Measurements from ENCODE around the gene MTUS2.

The MTUS2 gene

DNA sequence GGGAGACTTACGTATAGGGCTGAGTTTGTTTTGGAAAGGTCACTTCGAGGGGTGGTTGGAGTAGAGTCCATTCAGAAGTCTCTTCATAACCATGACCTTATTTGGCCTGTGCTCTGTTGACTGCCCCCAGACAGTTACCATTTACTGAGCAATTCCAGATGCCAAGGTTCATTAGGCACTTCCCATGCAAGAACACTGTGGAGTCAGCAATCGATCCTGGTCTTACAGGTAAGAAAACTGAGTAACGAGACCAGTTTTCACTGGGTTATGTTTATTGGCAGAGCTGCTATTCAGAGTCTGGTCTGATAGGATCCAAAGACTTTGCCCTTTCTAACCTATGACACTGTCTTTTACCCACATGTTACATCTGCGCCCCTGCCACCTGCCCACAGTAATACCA, 134.7 kb downstream of the MTUS2 start:
- DNase-seq (ENCODE audit: low spot score): no peak

DNA sequence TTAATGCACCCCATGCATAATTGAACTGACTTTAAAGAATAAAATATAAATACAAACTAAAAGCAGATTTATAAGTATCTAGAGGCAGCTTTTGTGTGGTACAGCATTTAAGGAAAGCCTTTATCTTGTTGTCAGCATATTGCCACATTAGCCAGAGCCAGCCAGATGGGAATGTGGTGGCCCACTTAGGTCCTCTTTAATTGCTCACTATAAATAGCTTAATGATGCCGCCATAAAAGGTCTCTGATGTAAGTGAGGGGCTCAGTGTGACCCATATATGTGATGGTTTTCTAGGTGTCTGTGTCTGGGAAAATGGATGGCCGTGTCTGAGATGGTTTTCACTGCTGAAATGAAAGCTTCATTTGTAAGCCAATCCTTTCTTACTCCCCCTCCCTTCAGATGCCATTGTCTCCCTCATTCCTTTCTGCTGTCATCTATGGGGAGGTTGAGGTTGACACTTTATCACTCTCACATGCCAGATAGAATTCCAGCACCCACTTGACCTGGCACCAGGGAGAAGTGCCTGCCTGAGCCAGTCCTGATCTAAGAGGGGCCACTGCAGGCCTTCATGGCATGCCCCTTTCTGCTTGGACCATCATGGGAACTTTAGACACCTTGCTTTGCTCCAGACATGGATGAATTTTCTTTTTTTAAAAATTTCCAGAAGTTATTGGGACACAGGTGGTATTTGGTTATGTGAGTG, 135.3 kb downstream of the MTUS2 start:
- DNase-seq (ENCODE audit: low spot score): no peak

More for the DNA sequence above, 134.7 kb downstream of the MTUS2 start:
- TF ChIP-seq, protein P1, sequence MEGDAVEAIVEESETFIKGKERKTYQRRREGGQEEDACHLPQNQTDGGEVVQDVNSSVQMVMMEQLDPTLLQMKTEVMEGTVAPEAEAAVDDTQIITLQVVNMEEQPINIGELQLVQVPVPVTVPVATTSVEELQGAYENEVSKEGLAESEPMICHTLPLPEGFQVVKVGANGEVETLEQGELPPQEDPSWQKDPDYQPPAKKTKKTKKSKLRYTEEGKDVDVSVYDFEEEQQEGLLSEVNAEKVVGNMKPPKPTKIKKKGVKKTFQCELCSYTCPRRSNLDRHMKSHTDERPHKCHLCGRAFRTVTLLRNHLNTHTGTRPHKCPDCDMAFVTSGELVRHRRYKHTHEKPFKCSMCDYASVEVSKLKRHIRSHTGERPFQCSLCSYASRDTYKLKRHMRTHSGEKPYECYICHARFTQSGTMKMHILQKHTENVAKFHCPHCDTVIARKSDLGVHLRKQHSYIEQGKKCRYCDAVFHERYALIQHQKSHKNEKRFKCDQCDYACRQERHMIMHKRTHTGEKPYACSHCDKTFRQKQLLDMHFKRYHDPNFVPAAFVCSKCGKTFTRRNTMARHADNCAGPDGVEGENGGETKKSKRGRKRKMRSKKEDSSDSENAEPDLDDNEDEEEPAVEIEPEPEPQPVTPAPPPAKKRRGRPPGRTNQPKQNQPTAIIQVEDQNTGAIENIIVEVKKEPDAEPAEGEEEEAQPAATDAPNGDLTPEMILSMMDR (IDR thresholded peaks at IDR 0.05; ENCODE audit: extremely low read depth, missing control alignments): no peak

DNA sequence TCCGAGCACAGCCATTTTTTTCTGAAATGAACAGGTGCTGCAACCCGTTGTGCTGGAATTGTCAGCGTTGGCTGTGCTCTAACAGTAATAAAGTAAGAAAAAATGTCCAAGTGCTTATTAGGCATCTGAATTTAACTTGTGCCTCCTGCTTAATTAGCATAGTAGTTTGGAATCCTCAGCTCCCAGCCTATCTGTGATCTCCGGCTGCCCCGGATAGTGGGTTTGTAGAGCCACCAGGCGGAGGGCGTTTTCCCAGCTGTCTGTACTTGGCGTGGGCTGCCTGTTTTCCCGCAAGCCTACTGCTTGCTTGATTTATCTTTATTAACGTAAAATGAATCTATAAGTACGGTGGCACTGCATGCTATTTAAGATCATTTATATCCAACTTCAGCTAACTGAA, 137.9 kb downstream of the MTUS2 start:
- TF ChIP-seq, protein P1 (IDR thresholded peaks at IDR 0.05; ENCODE audit: extremely low read depth, missing control alignments): no peak
- no peak for DNase-seq (ENCODE audit: low spot score)

More for the DNA sequence above, 135.3 kb downstream of the MTUS2 start:
- TF ChIP-seq, protein P1 (IDR thresholded peaks at IDR 0.05; ENCODE audit: extremely low read depth, missing control alignments): no peak

DNA sequence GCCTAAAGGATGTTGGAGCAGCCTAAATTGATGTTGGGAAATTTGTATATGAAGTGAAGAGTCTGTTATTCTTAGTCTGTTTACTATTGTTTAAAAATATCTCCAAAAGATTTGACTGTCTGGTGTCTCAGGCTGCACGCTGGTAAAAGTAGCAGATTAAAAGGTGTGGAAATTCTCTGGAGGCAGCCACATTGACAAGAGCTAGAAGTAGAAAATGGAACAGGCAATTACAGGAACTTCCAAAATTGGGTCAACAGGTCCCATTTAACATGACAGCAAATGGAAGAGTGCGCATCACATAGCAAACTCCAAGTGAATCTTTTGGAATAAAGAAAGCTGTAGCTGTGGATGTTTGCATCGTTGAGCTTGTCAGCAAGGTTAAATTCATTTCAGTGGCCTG, 138.3 kb downstream of the MTUS2 start:
- TF ChIP-seq, protein P1 (IDR thresholded peaks at IDR 0.05; ENCODE audit: extremely low read depth, missing control alignments): no peak
- DNase-seq (ENCODE audit: low spot score): no peak

DNA sequence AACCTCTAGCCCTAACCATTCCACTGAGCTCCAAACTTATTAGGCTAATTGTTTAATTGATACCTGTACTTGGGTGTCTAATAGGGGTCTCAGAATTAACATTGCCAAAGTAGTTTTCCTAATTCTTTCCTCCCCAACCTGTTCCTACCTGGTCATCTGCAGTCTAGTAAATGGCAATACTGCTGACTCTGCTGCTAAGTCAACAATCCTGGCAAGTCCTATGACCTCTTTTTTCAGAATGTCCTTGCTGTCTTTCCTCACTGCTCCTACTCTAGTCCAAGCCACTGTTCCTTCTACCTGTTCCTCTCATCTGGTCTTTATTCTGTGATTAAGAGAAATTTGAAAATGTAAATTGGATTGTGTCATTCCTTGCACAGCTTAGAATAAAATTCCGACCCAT, 143.9 kb downstream of the MTUS2 start:
- no peak for DNase-seq (ENCODE audit: low spot score)
- TF ChIP-seq, protein P1 (IDR thresholded peaks at IDR 0.05; ENCODE audit: extremely low read depth, missing control alignments): no peak

DNA sequence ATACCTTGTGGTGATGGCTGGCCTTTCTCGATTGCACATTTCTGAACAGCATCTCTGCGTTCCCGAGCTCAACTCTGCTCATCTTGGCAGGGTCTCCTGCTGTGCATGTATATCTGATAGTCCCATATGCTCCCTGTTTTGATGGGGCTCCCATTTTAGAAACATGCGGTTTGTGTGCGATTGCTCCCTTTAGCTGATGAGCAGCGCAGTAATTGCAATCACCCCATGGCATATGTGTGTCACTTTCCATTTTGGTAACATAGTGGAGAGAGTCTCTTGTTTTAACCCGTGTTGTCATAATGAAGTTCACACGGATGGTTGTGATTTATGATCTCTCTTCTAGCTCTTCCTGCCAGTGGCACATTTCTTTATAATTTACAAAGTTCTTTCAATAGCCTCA, 144.7 kb downstream of the MTUS2 start:
- TF ChIP-seq, protein P1 (IDR thresholded peaks at IDR 0.05; ENCODE audit: extremely low read depth, missing control alignments): no peak
- no peak for DNase-seq (ENCODE audit: low spot score)

DNA sequence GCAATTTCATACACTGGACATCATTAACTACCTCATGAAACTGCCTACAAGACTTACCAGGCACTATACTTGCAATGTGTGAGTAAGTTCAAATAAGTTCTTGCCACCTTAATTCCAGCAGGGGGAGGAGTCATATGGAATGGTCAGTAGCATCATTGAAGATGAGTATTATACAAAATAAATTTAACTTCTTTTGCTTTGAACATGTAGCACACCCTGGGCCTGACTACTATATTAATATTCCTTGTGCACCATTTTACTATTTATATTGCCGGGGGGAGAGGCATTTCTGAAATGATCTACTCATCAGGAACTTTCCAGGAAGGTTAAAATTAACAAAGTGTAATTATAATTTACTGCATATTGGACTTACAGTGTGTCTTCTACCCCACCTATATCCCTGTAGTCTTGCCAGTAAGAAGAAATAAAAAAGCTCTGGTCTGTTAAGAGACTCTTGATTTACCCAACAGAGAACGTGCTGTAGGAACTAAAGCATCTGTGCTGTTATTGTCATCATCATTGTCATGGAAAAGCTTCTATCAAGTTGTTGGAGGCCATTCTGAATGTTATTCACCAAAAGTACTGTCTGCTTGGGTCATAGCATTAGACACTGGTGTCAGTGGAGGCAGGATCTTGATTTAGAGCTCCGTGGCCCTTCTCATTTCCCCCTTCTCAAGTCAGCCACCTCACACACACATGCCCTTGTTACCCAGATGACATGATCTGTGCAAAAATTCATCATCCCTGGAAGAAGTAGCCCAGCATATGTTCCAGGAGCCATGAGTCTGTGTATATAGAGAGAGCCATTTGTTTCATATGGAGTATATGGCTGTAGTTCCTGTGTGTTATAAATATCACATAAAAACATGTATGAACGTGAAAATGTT, 147.1 kb downstream of the MTUS2 start:
- DNase-seq (ENCODE audit: low spot score): no peak
- TF ChIP-seq, protein P1 (IDR thresholded peaks at IDR 0.05; ENCODE audit: extremely low read depth, missing control alignments): no peak
